ENCODE results near the gene JAKMIP1.

JAKMIP1 gene

DNA sequence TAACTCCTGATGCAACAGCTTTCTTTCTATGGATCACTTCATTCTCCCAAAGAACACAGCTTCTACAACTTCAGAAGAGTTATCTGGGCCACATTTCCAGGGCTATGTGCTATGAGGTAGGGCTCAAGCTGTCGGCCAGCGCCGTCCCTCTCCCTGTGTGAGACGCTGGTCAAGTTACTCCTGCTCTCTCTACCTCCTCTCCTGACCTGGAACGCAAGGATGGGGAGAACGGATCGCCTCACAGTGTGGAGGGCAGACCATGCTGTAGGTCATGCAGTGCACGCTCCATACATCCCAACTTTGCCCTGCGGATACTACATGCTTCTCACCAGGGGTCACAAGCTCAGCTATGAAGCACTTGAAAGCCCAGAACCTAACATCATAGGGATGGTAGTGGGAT is 42.4 kb downstream of the JAKMIP1 start:
- no peak for DNase-seq (ENCODE audit: low read depth, low spot score)
- no peaks in the 10 kb centered on the region for H3K27me3 ChIP-seq (ENCODE audit: control insufficient read depth, insufficient read depth, low read length)
- H3K36me3 ChIP-seq (ENCODE audit: control insufficient read depth, insufficient read depth, low read length) = no peaks in the 10 kb centered on the region; the same call in 1 of the 2 replicates
- no peak overlapping the region for H3K4me3 ChIP-seq (ENCODE audit: low read length)
- H3K27ac ChIP-seq (ENCODE audit: low read length) = no peak overlapping the region
- WGBS (ENCODE audit: insufficient coverage, insufficient read length) = no CpG with 5 or more reads among the region's 9 CpGs
- peaks cover 12% of the 10 kb centered on the region for H3K4me1 ChIP-seq (ENCODE audit: control insufficient read depth, insufficient read depth, low read length)
- no peaks in the 10 kb centered on the region for H3K9me3 ChIP-seq (ENCODE audit: control insufficient read depth, insufficient read depth, low read length)

DNA sequence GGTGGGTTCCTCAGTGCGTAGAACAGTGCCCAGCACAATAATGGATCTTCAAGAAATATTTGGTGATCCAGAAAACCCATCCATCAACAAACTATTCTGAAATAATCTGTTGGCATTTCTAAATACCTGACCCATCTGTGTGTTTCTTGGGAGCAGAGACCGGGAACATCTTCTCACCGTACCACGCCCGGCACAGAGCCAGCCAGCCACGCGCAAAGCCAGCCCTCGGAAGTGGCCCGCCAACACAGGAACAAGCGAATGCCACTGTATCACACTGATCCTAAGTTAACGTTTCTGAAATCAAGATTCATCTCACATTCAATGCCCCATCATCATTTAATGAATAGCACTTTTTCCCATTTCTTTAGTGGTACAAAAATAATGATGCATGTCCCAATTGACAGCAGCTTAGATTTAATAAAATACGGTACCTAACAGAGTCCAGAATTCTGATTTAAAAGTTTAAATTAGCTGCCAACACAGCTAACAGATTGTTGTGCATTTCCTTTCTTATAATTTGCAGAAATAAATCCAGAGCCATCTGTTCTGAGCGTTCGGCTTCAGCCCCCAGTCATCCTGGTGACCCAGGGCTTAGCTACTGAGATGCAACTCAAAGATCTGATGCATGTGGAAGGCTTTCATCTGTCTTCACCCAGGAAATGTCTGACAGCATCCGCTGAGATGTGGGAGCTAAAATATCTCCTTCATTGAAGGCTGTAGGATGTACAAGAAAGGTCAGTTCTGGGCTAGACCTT is 44.2 kb downstream of the JAKMIP1 start:
- no peaks in the 10 kb centered on the region; the same call in 1 of the 2 replicates for H3K36me3 ChIP-seq (ENCODE audit: control insufficient read depth, insufficient read depth, low read length)
- no CpG with 5 or more reads among the region's 15 CpGs for WGBS (ENCODE audit: insufficient coverage, insufficient read length)

DNA sequence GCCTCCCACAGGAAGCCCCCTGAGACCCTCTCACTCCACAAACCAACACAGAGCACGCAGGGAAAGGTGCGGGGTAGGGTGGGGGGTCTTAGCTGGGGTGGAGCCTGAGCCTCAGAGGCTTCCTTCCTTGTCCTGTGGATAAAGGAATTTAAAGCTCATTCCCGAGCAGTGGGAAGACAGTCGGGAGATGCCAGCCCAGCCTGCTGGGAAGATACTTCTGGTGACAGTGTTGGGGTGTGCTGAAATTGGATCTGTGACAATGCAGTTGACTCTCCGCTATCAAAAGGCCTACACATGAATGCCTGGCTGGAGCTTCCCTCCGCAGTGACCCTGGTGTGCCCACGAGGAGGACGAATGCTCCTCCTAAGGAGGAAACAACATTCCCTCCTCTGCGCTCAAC is 45.5 kb downstream of the JAKMIP1 start:
- H3K9me3 ChIP-seq (ENCODE audit: control insufficient read depth, insufficient read depth, low read length) = no peaks in the 10 kb centered on the region
- H3K36me3 ChIP-seq (ENCODE audit: control insufficient read depth, insufficient read depth, low read length) = no peaks in the 10 kb centered on the region; the same call in 1 of the 2 replicates
- H3K27me3 ChIP-seq (ENCODE audit: control insufficient read depth, insufficient read depth, low read length) = no peaks in the 10 kb centered on the region
- no CpG with 5 or more reads among the region's 9 CpGs for WGBS (ENCODE audit: insufficient coverage, insufficient read length)
- DNase-seq (ENCODE audit: low read depth, low spot score) = no peak
- H3K4me1 ChIP-seq (ENCODE audit: control insufficient read depth, insufficient read depth, low read length) = peaks cover 12% of the 10 kb centered on the region
- H3K4me3 ChIP-seq (ENCODE audit: low read length) = no peak overlapping the region
- H3K27ac ChIP-seq (ENCODE audit: low read length) = no peak overlapping the region

More for the DNA sequence above, 44.2 kb downstream of the JAKMIP1 start:
- H3K9me3 ChIP-seq (ENCODE audit: control insufficient read depth, insufficient read depth, low read length) = no peaks in the 10 kb centered on the region
- H3K27ac ChIP-seq (ENCODE audit: low read length) = no peak overlapping the region
- peaks cover 12% of the 10 kb centered on the region for H3K4me1 ChIP-seq (ENCODE audit: control insufficient read depth, insufficient read depth, low read length)
- H3K27me3 ChIP-seq (ENCODE audit: control insufficient read depth, insufficient read depth, low read length) = no peaks in the 10 kb centered on the region
- no peak for DNase-seq (ENCODE audit: low read depth, low spot score)
- no peak overlapping the region for H3K4me3 ChIP-seq (ENCODE audit: low read length)

GRCh38 chr4:6153874-6154273 is 46.5 kb downstream of the JAKMIP1 start:
- Histone ChIP-seq H3K9me3 (ENCODE audit: control insufficient read depth, insufficient read depth, low read length) (no peaks in the 10 kb centered on the region), H3K4me3 (ENCODE audit: low read length) (no peak overlapping the region), H3K4me1 (ENCODE audit: control insufficient read depth, insufficient read depth, low read length) (peaks cover 12% of the 10 kb centered on the region), H3K27me3 (ENCODE audit: control insufficient read depth, insufficient read depth, low read length) (no peaks in the 10 kb centered on the region), H3K27ac (ENCODE audit: low read length) (no peak overlapping the region), H3K36me3 (ENCODE audit: control insufficient read depth, insufficient read depth, low read length) (no peaks in the 10 kb centered on the region; the same call in 1 of the 2 replicates)
- DNase-seq (ENCODE audit: low read depth, low spot score) = no peak
- WGBS (ENCODE audit: insufficient coverage, insufficient read length) = no CpG with 5 or more reads among the region's 7 CpGs

DNA sequence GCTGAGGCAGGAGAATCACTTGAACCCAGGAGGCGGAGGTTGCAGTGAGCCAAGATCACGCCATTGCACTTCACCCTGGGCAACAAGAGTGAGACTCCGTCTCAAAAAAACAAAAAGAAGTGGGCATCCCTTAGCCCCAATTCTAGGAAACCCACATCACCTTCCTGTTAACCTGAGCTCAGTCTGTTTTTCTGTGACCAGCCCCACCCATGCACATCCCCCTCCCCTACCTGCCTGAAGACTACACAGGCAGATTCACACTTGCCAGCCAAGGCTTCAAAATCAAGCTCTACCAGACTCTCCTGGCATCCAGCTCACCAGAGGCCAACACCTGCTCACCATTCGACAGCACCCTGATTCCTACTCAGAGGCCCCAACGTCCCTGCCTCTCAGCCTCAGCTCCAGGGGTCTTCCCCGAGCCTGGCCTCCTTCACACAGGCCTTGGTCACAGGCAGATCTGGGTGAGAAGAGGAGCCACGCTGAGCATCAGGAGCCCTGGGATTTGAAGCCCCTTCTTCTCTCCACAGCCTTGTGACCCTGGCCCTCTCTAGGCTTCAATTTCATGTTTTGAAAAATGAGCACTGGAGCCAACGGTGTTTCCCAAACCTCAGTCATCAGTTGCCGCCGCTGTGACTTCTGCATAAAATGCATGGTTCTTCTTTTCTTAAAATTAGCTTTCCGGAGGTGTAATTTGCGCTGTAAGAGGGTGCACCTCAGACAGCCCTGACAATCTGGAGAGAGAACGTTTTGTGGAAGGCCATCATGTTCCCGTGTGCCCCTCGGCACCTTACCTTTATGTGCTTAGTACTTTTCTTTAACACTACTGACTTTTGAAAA is 47.3 kb downstream of the JAKMIP1 start:
- Histone ChIP-seq H3K9me3 (ENCODE audit: control insufficient read depth, insufficient read depth, low read length) (no peaks in the 10 kb centered on the region), H3K27me3 (ENCODE audit: control insufficient read depth, insufficient read depth, low read length) (no peaks in the 10 kb centered on the region), H3K36me3 (ENCODE audit: control insufficient read depth, insufficient read depth, low read length) (no peaks in the 10 kb centered on the region; the same call in 1 of the 2 replicates), H3K4me3 (ENCODE audit: low read length) (no peak overlapping the region), H3K27ac (ENCODE audit: low read length) (no peak overlapping the region), H3K4me1 (ENCODE audit: control insufficient read depth, insufficient read depth, low read length) (peaks cover 12% of the 10 kb centered on the region)
- WGBS (ENCODE audit: insufficient coverage, insufficient read length) = no CpG with 5 or more reads among the region's 15 CpGs
- DNase-seq (ENCODE audit: low read depth, low spot score) = no peak

GRCh38 chr4:6150046-6150735 is 50.2 kb downstream of the JAKMIP1 start:
- H3K27ac ChIP-seq (ENCODE audit: low read length) = no peak overlapping the region
- no peak for DNase-seq (ENCODE audit: low read depth, low spot score)
- no peaks in the 10 kb centered on the region for H3K27me3 ChIP-seq (ENCODE audit: control insufficient read depth, insufficient read depth, low read length)
- H3K4me1 ChIP-seq (ENCODE audit: control insufficient read depth, insufficient read depth, low read length) = peaks cover 10% of the 10 kb centered on the region
- no CpG with 5 or more reads among the region's 18 CpGs for WGBS (ENCODE audit: insufficient coverage, insufficient read length)
- H3K9me3 ChIP-seq (ENCODE audit: control insufficient read depth, insufficient read depth, low read length) = no peaks in the 10 kb centered on the region
- H3K4me3 ChIP-seq (ENCODE audit: low read length) = no peak overlapping the region
- H3K36me3 ChIP-seq (ENCODE audit: control insufficient read depth, insufficient read depth, low read length) = no peaks in the 10 kb centered on the region; the same call in 1 of the 2 replicates

GRCh38 chr4:6148506-6149205 is 51.7 kb downstream of the JAKMIP1 start:
- Histone ChIP-seq H3K36me3 (ENCODE audit: control insufficient read depth, insufficient read depth, low read length) (no peaks in the 10 kb centered on the region), H3K9me3 (ENCODE audit: control insufficient read depth, insufficient read depth, low read length) (no peaks in the 10 kb centered on the region), H3K4me3 (ENCODE audit: low read length) (no peak overlapping the region), H3K27me3 (ENCODE audit: control insufficient read depth, insufficient read depth, low read length) (no peaks in the 10 kb centered on the region), H3K27ac (ENCODE audit: low read length) (no peak overlapping the region), H3K4me1 (ENCODE audit: control insufficient read depth, insufficient read depth, low read length) (no peaks in the 10 kb centered on the region)
- WGBS (ENCODE audit: insufficient coverage, insufficient read length) = no CpG with 5 or more reads among the region's 20 CpGs
- DNase-seq (ENCODE audit: low read depth, low spot score) = no peak

GRCh38 chr4:6147441-6147840 is 52.9 kb downstream of the JAKMIP1 start:
- Histone ChIP-seq H3K36me3 (ENCODE audit: control insufficient read depth, insufficient read depth, low read length) (no peaks in the 10 kb centered on the region), H3K27me3 (ENCODE audit: control insufficient read depth, insufficient read depth, low read length) (no peaks in the 10 kb centered on the region)
- WGBS (ENCODE audit: insufficient coverage, insufficient read length) = no CpG with 5 or more reads among the region's 6 CpGs

GRCh38 chr4:6143603-6144181 is 56.7 kb downstream of the JAKMIP1 start:
- H3K27me3 ChIP-seq (ENCODE audit: control insufficient read depth, insufficient read depth, low read length) = no peaks in the 10 kb centered on the region
- H3K27ac ChIP-seq (ENCODE audit: low read length) = no peak overlapping the region
- no peaks in the 10 kb centered on the region for H3K9me3 ChIP-seq (ENCODE audit: control insufficient read depth, insufficient read depth, low read length)
- H3K36me3 ChIP-seq (ENCODE audit: control insufficient read depth, insufficient read depth, low read length) = no peaks in the 10 kb centered on the region
- no peak overlapping the region for H3K4me3 ChIP-seq (ENCODE audit: low read length)
- no CpG with 5 or more reads among the region's 3 CpGs for WGBS (ENCODE audit: insufficient coverage, insufficient read length)
- DNase-seq (ENCODE audit: low read depth, low spot score) = no peak
- H3K4me1 ChIP-seq (ENCODE audit: control insufficient read depth, insufficient read depth, low read length) = no peaks in the 10 kb centered on the region

More at GRCh38 chr4:6147441-6147840, 52.9 kb downstream of the JAKMIP1 start:
- Histone ChIP-seq H3K4me3 (ENCODE audit: low read length) (no peak overlapping the region), H3K27ac (ENCODE audit: low read length) (no peak overlapping the region), H3K9me3 (ENCODE audit: control insufficient read depth, insufficient read depth, low read length) (no peaks in the 10 kb centered on the region), H3K4me1 (ENCODE audit: control insufficient read depth, insufficient read depth, low read length) (no peaks in the 10 kb centered on the region)
- no peak for DNase-seq (ENCODE audit: low read depth, low spot score)

All from iPS DF 6.9 (cell line).